SK-N-MC (cell line): ENCODE results near the gene CEP250.

ENCODE experiments used
- DNase-seq: peaks from one replicate; pipeline ENCODE4 v3.0.0-alpha.2; 2011; ENCODE audit warnings: low read depth, low spot score
- H3K27ac ChIP-seq: fragments of 200-600 bp; sonication (generic); 2 replicates; pipeline ENCODE4 v1.5.1; 2016; ENCODE audit warnings: mixed run types
- H3K36me3 ChIP-seq: fragments of 200-600 bp; sonication (generic); 2 replicates; pipeline ENCODE4 v1.6.1; 2017; ENCODE audit warnings: antibody characterized with exemption, low read length, mixed read lengths; ENCODE audit not compliant: insufficient read depth
- H3K4me3 ChIP-seq: fragments of 200-600 bp; sonication (generic); 2 replicates; pipeline ENCODE4 v1.5.1; 2016
- H3K9ac ChIP-seq: fragments of 200-600 bp; sonication (generic); 2 replicates; pipeline ENCODE4 v1.8.0; 2017; ENCODE audit warnings: mixed run types, mixed read lengths; ENCODE audit not compliant: insufficient read length
- H3K9me3 ChIP-seq: fragments of 200-600 bp; sonication (generic); 2 replicates; pipeline ENCODE4 v1.6.1; 2017; ENCODE audit warnings: low read depth, mild to moderate bottlenecking, antibody characterized with exemption, low read length, moderate library complexity, mixed read lengths
- EZH2 ChIP-seq: fragments of 200-600 bp; sonication (generic); IDR thresholded peaks from one replicate; pipeline ENCODE4 v1.6.1; 2017; ENCODE audit warnings: antibody characterized with exemption
- FOXP2 ChIP-seq: optimal IDR thresholded peaks from 2 replicates; pipeline ENCODE3; 2011; ENCODE audit warnings: mild to moderate bottlenecking, moderate library complexity; ENCODE audit not compliant: insufficient read depth; ENCODE audit errors: extremely low read length, control extremely low read depth
- POLR2AphosphoS5 ChIP-seq: IDR thresholded peaks from 2 replicates; pipeline ENCODE4 v1.6.1; 2012; ENCODE audit warnings: mild to moderate bottlenecking, low read depth, low read length, borderline replicate concordance

The CEP250 gene

GRCh38 chr20:35555951-35556645 lies 100.7 kb downstream of the CEP250 start:
- no peak overlapping the region for H3K9ac ChIP-seq
- H3K36me3 ChIP-seq = peaks cover 25% of the 10 kb centered on the region; the same call in 1 of the 2 replicates
- H3K4me3 ChIP-seq = no peak overlapping the region
- no peak for DNase-seq
- H3K27ac ChIP-seq = no peak overlapping the region
- TF ChIP-seq POLR2AphosphoS5 (no peak), EZH2 (no peak), FOXP2 (no peak)
- no peaks in the 10 kb centered on the region for H3K9me3 ChIP-seq

- Histone ChIP-seq H3K9ac (no peak overlapping the region), H3K4me3 (no peak overlapping the region), H3K9me3 (no peaks in the 10 kb centered on the region), H3K27ac (no peak overlapping the region), H3K36me3 (peaks cover 18% of the 10 kb centered on the region; the same call in 1 of the 2 replicates)
- TF ChIP-seq POLR2AphosphoS5 (no peak), FOXP2 (no peak), EZH2 (no peak)
- no peak for DNase-seq
Measured at GRCh38 chr20:35556871-35557270, 101.5 kb downstream of the CEP250 start.

GRCh38 chr20:35558451-35558850 lies 103.1 kb downstream of the CEP250 start:
- no peak for DNase-seq
- Histone ChIP-seq H3K9ac (no peak overlapping the region), H3K4me3 (no peak overlapping the region), H3K27ac (no peak overlapping the region), H3K9me3 (no peaks in the 10 kb centered on the region), H3K36me3 (peaks cover 11% of the 10 kb centered on the region; the same call in 1 of the 2 replicates)
- TF ChIP-seq FOXP2 (no peak), EZH2 (no peak), POLR2AphosphoS5 (no peak)

GRCh38 chr20:35559042-35559693 lies 103.8 kb downstream of the CEP250 start:
- Histone ChIP-seq H3K27ac (no peak overlapping the region), H3K36me3 (peaks cover 11% of the 10 kb centered on the region; the same call in 1 of the 2 replicates), H3K9ac (no peak overlapping the region), H3K9me3 (no peaks in the 10 kb centered on the region), H3K4me3 (no peak overlapping the region)
- no peak for TF ChIP-seq FOXP2
- no peak for TF ChIP-seq POLR2AphosphoS5
- no peak for TF ChIP-seq EZH2
- no peak for DNase-seq

GRCh38 chr20:35560105-35560511 lies 104.7 kb downstream of the CEP250 start:
- H3K4me3 ChIP-seq = no peak overlapping the region

GRCh38 chr20:35560541-35560940 lies 105.1 kb downstream of the CEP250 start:
- H3K36me3 ChIP-seq = no peaks in the 10 kb centered on the region; the same call in 1 of the 2 replicates
- no peak overlapping the region for H3K9ac ChIP-seq
- no peaks in the 10 kb centered on the region for H3K9me3 ChIP-seq
- DNase-seq = no peak
- H3K4me3 ChIP-seq = no peak overlapping the region
- H3K27ac ChIP-seq = no peak overlapping the region
- TF ChIP-seq POLR2AphosphoS5 (no peak), EZH2 (no peak), FOXP2 (no peak)

More at GRCh38 chr20:35560105-35560511, 104.7 kb downstream of the CEP250 start:
- Histone ChIP-seq H3K36me3 (peaks cover 3% of the 10 kb centered on the region; the same call in 1 of the 2 replicates), H3K9ac (no peak overlapping the region), H3K27ac (no peak overlapping the region), H3K9me3 (no peaks in the 10 kb centered on the region)
- DNase-seq = no peak
- TF ChIP-seq FOXP2 (no peak), POLR2AphosphoS5 (no peak), EZH2 (no peak)

GRCh38 chr20:35561268-35561667 lies 105.9 kb downstream of the CEP250 start:
- DNase-seq = no peak
- H3K9ac ChIP-seq = no peak overlapping the region
- H3K4me3 ChIP-seq = no peak overlapping the region
- no peak overlapping the region for H3K27ac ChIP-seq
- H3K9me3 ChIP-seq = no peaks in the 10 kb centered on the region
- no peak for TF ChIP-seq FOXP2
- TF ChIP-seq EZH2 = no peak
- no peak for TF ChIP-seq POLR2AphosphoS5
- H3K36me3 ChIP-seq = no peaks in the 10 kb centered on the region; the same call in 1 of the 2 replicates

GRCh38 chr20:35561671-35562070 lies 106.3 kb downstream of the CEP250 start:
- Histone ChIP-seq H3K27ac (no peak overlapping the region), H3K36me3 (no peaks in the 10 kb centered on the region; the same call in 1 of the 2 replicates), H3K4me3 (no peak overlapping the region), H3K9ac (no peak overlapping the region), H3K9me3 (no peaks in the 10 kb centered on the region)
- DNase-seq = no peak
- TF ChIP-seq FOXP2 (no peak), EZH2 (no peak), POLR2AphosphoS5 (no peak)
